IPS-NIHi7 (cell line): ENCODE data around the gene B3GAT2.
"Not testable (repeated sequence)": the region's sequence is repeated elsewhere in the genome, so short reads cannot be mapped to it uniquely, and the experiment has no call there.

Experiments used
- DNase-seq: peaks from one replicate; pipeline ENCODE4 v3.0.0; 2012; ENCODE audit warnings: mixed read lengths; ENCODE audit errors: extremely low spot score

Gene B3GAT2, protein sequence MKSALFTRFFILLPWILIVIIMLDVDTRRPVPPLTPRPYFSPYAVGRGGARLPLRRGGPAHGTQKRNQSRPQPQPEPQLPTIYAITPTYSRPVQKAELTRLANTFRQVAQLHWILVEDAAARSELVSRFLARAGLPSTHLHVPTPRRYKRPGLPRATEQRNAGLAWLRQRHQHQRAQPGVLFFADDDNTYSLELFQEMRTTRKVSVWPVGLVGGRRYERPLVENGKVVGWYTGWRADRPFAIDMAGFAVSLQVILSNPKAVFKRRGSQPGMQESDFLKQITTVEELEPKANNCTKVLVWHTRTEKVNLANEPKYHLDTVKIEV

DNA sequence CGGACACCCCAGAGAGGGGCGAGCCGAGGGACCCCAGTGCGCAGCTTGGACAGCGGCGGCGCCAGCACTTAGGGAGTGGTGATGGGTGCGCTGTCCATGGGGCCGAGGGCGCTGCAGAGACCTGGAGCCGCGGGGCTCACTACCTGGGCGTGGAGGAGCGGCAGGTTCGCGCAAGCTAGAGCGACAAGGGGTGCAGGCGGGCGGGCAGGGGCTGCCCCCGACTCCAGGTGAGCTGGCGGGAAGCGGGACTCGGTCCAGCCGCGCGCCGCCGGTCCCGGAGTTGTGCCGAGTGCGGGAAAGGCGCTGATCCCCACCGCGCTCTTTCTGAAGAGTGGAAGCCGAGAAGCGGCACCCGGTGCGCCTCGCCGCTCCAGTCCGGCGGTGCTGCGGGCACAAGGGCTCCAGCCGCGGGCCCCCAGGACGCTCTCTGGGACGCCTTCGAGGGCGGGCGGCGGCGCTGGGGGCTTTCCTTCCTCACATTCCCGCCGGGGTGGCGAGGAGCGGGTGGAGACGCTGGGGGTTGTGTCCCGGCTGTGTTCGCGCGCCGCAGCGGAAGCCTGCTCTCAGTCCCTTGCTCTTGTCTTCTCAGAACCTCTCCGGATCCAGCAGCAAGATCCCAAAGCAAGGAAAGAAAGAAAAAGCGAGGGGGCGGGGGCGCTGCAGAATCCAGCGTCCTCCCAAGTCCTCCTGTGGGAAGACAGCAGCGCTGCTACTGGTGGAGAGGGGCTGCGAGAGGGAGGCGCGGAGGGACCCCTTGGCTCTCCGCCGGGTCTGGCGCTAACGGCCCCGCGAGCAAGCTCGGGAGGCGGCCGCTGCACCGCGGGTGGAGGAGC is at the start of gene B3GAT2:
Gene B3GAT2, minus strand, starts transcription at position 610 of the 833 bp plus-strand sequence. CDS start 631 bp downstream, outside the sequence.
- peak; percentile 52 for DNase-seq

DNA sequence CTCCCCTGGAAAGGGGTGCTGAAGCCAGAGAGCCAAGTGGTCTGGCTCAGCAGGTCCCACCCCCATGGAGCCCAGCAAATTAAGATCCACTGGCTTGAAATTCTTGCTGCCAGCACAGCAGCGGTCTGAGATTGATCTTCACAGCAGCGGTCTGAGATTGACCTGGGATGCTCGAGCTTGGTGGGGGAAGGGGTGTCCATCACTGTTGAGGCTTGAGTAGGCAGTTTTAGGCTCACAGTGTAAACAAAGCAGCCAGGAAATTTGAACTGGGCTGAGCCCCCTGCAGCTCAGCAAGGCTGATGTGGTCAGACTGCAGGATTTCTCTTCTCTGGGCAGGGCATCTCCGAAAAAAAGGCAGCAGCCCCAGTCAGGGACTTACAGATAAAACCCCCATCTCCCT is 41.3 kb upstream of the B3GAT2 start:
- DNase-seq, result no peak

DNA sequence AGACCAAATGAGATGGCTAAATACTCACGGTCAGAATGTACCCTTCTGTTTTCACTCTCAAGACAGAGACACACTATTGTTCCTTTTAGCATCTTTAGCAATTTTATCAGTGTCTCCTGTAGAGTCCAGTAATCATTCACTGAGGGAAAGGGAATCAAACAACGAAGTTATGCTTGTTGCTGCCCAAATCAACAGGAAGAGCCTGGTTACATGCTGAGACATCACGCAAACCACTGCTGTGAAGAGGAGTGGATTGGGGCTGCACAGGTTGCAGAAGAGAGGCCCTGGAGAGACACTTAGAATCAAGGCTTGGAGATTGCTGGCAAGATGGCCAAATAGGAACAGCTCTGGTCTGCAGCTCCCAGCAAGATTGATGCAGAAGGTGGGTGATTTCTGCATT is 40.5 kb upstream of the B3GAT2 start:
- no peak for DNase-seq

DNA sequence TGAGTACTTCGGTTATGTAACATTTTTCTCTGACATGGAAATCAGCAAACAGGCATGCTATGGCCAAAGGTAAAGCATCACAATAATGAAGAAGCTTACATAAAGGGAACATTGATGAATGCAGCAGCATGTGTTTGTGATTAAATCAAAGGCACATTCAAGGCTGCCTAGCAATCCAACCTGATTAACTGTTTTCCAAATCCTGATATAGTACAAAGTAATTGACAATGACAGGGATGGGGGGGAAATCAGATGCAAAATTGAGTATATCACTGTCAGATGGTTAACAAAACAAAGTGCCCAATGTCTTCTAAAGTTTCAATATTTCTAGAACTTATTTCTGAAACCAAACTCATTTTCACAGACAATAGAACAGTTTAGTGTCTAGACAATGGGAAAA is 39.2 kb upstream of the B3GAT2 start:
- no peak for DNase-seq

DNA sequence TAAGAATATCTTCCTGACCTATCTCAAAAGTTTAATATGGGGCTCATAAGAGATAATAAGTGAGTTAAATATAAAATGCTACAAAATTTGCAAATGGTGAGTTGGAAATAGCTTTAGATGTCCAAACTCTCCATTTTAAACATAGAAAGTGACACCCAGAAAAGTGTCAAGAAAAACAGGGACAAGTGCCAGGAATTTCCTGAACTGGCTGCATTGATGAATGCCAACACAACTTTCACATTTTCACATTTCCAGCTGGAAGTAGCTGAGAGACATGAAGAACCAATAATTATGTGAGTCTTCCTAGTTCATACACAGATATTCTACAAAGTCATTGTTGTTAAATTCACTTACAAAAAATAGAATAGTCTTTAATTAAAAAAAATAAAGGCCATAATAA is 38.6 kb upstream of the B3GAT2 start:
- DNase-seq, result no peak

DNA sequence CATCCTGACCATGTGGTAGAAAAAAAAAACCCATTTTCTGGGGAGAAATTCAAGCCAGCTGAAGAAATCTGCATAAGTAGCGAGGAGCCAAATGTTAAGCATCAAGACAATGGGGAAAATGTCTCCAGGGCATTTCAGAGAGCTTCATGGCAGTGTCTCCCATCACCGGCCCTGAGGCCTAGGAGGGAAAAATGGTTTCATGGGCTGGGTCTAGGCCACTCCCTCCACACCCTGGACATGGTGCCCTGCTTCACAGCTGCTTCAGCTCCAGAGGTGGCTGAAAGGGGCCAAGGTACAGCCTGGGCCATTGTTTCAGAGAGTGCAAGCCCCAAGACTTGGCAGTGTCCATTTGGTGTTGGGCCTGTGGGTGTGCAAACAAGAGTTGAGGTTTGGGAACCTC is 34.4 kb upstream of the B3GAT2 start:
- DNase-seq, result no peak

DNA sequence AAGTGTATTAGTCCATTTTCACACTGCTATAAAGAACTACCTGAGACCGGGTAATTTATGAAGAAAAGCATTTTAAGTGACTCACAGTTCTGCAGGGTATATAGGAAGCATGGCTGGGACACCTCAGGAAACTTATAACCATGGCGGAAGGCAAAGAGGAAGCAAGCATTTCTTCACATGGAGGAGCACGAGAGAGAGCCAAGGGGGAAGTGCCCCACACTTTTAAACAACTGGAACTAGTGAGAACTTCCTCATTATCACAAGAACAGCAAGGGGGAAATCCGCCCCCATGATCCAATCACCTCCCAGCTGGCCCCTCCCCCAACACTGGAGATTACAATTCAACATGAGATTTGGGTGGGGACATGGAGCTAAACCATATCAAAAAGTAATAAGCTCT is 28.3 kb upstream of the B3GAT2 start:
- DNase-seq, result no peak

DNA sequence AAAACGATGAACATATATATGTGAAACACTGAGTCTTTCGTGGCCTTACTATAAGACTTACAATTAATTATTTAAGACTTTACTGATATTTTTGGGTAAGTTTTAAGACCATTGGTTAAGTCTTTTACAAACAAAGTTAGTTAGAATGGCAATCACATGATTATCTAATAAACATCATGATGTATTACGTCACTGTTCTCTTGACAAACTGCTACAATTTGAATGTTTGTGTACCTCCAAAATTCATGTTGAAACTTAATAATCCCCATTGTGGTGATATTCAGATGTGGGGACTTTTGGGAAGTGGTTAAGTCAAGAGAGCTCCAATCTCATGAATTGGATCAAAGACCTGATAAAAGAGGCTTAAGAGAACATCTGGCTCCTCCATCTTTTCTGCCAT is 25.9 kb upstream of the B3GAT2 start:
- no peak for DNase-seq

DNA sequence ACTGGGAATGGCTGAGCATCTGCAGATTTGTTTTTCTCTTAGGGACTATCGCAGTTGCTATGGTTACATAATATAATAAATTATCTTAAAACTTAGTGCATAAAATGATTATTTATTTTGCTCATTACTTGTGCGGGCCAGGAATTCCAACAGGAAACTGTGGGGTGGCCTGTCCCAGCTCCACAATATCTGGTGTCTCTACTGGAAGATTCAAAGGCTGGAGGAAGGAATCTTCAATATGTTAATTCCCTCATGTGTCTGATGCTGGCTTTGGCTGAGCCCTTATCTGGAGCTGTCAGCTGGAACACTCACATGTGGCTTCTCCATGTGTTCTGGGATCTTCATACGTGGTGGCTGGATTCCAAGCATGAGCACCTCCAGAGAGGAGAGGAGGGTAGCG is 23.9 kb upstream of the B3GAT2 start:
- DNase-seq, result no peak

DNA sequence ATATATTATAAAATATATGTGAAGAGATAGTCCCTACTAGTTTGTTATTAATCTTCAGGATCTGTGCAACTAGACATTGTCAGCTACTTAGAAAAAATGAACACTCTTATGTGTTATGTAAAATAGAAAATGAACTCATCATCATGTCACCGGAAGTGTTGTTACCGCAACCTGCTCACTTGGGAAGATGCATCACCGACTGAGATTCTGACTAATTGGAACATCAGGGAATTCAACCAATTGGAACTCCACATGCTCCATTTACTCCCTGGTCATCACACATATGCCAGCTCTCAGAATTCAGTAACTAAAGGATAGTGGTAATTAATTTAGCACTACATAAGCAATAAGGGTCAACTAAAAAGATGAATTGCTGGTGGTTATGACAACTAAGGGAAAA is 16.7 kb upstream of the B3GAT2 start:
- no peak for DNase-seq

DNA sequence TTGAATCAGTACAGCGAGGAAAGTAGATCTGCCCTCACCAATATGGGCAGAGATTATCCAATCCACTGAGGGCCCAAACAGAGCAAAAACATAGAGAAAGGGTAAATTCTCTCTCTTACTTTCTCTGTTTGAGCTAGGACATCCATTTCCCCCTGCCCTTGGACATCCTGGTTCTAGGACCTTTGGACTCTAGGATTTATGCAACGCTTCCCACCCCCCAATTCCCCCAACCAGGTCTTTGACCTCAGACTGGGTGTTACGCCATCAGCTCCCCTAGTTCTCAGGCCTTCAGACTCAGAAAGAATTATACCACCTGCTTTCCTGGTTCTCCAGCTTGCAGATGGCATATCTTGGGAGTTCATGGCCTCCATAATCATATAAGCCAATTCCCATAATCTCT is 10.2 kb upstream of the B3GAT2 start:
- no peak for DNase-seq

DNA sequence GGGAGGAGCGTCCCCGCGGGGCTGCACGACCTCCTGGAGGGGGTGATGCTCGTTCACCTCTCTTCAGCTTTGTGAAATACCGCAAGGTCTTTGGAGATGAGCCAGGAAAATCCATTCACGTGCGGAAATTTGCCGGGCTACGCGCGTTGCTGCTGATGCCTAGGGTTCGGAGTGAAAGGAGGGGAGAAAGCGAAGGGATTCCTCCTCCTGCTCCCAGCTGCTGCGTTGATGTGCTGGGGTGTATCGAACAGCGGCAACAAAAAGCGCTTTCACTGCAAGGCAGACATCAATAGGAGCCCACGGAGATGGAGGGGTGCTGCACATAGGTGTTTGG is 391 bp upstream of the B3GAT2 start:
- DNase-seq, result no peak

DNA sequence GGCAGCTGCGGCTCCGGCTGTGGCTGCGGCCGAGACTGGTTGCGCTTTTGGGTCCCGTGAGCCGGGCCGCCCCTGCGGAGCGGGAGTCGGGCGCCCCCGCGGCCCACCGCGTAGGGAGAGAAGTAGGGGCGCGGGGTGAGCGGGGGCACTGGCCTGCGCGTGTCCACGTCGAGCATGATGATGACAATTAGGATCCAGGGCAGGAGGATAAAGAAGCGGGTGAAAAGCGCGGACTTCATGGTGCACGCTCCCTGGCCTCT is 739 bp downstream of the B3GAT2 start:
- DNase-seq, result no peak

DNA sequence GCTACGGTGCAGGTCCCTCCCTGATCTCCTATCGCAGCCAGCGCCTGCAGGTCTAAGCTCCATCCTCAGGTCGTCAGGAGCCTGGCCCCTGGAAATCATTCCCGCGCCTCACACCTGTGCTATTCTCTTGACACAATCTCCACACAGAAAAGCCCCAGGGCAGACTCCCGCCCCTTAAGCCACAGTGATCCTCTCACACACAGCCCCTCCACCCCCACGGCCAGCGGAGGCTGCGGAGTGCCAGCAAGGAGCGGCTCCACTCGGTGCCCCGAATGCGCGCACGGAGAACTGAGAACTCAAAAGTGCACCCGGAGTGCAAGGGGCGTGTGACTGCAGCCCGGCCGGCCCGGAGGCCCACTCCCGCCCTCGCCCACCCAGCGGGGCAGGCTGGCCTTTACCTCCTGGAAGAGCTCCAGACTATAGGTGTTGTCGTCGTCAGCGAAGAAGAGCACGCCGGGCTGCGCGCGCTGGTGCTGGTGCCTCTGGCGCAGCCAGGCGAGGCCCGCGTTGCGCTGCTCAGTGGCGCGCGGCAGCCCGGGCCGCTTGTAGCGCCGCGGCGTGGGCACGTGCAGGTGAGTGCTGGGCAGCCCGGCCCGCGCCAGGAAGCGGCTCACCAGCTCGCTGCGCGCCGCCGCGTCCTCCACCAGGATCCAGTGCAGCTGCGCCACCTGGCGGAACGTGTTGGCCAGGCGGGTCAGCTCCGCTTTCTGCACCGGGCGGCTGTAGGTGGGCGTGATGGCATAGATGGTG is 1.2 kb downstream of the B3GAT2 start:
- DNase-seq, result peak; percentile 88

DNA sequence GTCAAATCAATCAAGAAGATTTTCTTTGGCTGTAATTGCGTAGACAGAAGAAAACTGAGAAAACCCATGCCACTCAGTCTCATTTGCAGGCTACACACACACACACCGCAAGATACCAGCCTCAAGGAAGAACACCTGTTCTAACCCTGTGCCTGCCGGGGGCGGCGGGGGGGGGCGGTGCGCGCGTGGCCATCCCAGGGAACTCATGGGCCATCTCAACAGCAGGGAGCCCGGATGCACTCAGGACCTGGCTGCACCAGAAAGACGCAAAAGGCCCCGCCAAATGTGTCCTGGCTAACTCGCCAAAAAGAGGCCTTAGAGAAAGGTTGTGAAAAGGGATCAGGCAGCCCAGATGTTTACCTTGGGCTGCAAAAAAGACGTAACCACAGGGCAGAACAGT is 2.1 kb downstream of the B3GAT2 start:
- no peak for DNase-seq

DNA sequence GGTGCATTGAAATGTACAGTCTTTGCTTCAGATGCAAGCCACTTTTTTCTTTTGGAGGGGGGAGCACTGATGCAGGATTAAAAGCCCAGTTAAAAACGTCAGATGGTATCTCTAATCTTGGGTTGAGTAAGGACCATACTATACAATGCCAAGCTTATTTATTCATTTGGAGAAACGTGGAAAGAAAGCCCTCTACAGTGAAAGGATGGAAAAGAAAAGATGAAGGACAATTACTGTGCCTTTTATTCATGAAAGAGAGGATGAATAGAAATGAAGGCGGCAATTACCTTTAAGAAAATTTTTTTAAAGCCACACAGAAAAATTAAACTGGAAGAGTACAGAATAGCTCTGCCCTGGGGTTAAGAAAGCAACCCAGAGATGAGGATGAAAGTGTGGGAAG is 2.7 kb downstream of the B3GAT2 start:
- DNase-seq, result no peak

DNA sequence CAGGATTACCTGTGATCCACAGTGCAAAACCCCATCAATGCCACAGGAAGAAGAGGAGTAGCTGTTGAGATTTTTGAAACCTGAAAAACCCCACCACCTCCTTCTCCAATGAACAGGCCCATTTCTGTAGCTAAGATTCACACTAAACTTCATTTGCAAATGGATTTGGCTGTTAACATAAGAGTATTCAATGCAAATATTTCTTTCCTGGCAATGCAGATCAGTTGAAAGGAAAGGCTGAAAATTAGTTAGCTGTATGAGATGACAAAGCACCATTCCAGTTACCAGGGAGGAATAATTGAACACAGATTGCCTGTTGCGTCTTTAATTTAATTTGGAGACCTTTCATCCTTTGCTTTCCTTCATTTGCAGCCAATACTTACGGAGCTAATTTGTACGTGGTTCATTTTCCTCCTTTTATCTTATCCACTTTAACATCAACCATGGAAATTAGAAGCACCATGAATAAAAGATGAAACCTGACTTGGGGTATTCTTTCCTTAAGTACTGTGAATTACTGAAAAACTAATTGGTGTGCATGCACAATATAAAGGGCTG is 4.2 kb downstream of the B3GAT2 start:
- DNase-seq, result no peak

DNA sequence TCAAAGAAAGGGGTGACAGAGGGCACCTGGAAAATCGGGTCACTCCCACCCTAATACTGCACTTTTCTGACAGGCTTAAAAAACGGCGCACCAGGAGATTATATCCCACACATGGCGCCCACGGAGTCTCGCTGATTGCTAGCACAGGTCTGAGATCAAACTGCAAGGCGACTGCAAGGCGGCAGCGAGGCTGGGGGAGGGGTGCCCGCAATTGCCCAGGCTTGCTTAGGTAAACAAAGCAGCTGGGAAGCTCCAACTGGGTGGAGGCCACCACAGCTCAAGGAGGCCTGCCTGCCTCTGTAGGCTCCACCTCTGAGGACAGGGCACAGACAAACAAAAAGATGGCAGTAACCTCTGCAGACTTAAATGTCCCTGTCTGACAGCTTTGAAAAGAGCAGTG is 12.5 kb downstream of the B3GAT2 start:
- DNase-seq, result not testable (repeated sequence)

DNA sequence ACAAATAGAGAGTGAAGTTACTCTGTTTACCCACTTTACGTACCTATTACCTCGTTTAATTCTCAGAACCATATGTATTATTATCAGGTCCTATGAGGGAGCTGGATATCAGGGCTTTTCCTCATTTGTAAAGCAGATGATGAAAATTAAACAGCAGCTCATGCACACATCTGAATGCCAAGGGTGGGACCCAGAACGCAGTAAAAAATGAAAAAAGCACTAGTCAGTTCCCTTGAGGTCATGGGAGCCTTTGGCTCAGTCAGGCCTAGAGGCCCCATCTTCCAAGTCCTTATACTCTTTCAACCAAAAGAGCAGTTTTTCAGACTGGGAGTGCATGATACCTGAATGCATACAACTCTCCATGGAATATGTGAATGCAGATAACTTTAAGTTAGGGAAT is 23.0 kb downstream of the B3GAT2 start:
- no peak for DNase-seq

DNA sequence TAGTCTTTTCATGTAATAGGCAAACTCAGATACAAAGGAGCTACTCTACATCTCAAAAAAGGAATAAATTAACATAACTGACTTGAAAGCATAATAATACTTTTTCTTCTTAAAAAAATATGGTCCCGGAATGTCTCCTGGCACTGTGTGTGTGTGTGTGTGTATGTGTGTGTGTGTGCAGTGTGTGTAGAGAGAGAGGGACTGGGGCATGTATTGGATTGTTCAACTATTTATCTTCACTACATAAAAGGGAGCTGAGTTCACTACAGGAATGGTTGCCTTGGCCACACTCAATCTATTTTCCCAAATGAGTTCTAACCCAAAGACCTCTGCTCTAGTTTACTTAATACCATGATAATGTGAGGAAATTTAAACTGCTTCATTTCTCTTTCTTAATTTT is 51.1 kb downstream of the B3GAT2 start:
- no peak for DNase-seq

DNA sequence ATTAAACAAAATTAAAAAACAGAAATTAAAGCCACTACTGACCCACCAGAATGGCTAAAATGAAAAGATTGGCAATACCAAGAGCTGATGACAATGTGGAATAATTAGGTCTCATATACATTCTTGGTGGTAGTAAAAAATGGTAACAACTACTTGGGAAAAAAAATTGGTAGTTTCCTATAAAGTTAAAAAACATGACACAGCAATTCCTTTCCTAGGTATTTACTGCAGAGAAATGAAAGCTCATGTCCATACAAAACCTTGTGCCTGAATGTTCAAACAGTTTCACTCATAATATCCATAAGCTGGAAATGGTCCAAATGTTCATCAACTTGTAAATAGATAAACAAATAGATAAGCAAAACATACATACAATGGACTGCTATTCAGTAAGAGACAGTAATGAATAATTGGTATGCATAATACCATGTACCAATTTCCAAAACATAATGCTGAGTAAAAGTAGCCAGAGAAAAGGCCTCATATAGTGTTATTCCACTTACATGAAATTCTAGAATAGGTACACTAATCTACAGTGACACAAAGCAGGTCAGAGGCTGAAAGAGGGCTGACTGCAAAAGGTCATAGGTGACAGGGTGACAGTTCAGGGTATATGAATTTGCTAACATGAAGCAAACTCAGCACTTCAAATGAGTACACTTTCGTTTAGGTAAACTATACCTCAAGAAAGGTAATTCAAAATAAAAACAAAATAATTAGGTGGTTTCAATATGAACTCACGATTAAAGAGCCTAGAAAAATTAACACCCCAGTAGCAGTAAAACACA is 53.0 kb downstream of the B3GAT2 start:
- no peak for DNase-seq

DNA sequence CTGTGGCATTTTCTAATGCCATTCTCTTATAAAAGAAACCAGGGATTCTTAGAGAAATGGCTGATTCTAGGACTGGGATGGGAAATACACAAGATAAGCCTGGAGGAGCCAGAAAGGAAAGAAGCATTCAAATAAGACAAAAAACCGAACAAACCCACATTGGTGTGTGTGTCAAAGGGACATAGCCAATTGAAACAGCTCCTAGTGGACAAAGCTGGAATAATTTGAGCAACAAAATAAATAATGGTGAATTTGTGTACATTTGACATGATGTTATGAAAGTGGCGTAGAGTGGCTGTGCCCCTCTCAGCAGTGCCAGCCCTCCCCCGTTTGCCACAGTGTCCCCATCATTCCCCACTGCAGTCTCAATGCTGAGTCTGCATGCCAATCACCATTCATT is 55.5 kb downstream of the B3GAT2 start:
- no peak for DNase-seq
